Amniotic epithelial cell (primary cell): ENCODE results near the gene TRIM2.

Experiments used
- DNase-seq: peaks from one replicate; pipeline ENCODE4 v3.0.0-alpha.2; 2010; ENCODE audit warnings: low read depth

The TRIM2 gene

GRCh38 chr4:153333874-153334273 lies 129.6 kb downstream of the TRIM2 start:
- DNase-seq, result peak; percentile 24

GRCh38 chr4:153335665-153336064 lies 131.4 kb downstream of the TRIM2 start:
- peak; percentile 69 for DNase-seq

DNA sequence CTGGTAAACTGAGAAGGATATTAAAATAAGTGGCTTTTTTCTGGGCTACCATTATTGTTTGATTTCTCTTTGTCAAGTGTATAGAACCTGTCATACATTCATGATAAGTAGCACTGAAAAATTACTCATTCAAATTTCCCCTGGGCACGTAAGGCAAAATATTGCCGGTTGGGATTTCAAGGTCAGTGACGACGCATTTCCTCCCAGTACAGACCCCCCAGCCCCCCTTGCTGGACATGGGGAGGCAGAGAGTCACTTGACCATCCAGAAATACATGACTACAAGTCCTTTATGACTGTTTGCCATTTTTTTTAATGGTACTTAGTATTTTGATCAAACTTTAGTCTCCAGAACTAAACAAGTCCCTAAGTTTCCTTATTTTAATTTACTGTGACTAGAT lies 133.4 kb downstream of the TRIM2 start:
- peak; percentile 27 for DNase-seq

GRCh38 chr4:153341575-153342090 lies 137.4 kb downstream of the TRIM2 start:
- DNase-seq, result peak; percentile 74

DNA sequence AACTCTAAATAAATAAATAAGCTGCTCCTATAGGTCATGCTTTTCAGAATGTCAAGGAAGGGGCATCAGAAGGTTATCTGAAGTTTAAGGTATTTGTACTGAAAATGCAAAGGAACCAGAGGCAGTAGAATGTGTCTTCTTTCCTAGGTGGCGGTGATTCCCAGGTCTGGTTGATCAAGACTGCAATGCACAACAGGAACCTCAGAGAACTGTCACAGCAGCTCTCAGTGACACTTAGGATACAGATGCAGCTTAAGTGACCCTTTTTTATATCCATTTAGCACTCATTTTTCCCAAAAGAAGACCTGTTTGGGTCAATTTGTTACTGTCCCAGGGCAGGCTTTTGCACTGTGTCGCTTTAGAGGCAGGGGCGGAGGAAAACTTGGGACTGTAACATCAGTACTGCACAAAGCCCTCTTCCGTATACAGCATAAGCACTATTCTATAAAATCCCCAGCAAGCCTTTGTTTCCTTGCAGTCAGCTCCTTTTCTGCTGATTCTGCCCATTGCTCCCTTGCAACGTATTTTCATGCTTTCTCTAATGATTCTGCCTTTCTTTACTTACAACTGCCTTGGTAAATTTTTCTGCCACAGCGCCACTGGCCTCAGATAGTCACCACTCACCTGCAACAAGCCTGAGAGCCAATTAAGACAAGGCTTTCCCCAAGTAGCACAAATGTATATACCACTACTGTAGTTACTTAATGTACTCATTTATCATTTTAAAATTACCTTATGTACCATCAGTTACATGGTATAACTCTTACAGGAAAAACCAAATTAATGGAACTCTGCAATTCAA lies 138.7 kb downstream of the TRIM2 start:
- no peak for DNase-seq

DNA sequence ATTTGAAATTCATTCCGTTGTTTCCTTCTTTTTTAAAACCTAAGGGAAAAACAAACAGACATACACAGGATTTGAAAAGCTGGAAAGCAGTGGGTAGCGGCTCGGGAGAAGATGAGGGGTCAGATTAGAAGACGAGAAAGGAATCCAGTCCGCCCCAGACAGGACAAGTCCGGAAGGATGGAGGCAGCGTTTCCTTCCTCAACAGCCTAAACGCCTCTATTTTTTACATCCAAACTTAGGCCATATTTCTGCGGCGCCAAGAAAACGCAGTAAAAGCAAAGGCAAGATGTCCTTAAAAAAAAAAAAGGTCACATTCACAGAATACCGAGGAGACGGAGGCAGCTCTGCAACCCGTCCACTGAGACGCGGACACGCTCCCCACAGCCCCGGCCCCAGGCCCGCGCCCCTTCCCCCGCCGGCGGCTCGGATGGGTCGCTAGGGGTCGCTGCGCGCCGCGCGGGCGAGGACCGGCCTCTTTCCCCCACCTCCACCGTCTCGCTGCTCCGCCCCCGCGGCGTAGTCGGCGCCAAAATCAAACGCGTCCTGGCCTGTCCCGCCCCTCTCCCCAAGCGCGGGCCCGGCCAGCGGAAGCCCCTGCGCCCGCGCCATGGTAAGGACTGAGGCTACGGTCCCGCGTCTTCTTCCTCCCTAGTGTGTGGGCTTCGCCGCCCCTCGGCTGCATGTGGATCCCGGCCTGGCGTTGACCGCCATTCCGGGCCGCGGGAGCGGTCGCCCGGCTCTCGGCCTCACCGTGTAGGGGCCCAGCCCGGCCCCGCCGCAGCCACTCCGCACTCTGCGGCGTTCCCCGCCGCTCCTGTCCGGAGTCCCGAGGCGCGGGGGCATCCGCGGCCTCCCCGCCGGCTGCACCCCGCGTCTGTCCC lies 140.1 kb downstream of the TRIM2 start, which contains the start of gene MND1:
Gene MND1, plus strand, starts transcription at position 558 of the 881 bp plus-strand sequence. Its CDS starts 50 bp downstream, at position 608.
- DNase-seq, result peak; percentile 61

DNA sequence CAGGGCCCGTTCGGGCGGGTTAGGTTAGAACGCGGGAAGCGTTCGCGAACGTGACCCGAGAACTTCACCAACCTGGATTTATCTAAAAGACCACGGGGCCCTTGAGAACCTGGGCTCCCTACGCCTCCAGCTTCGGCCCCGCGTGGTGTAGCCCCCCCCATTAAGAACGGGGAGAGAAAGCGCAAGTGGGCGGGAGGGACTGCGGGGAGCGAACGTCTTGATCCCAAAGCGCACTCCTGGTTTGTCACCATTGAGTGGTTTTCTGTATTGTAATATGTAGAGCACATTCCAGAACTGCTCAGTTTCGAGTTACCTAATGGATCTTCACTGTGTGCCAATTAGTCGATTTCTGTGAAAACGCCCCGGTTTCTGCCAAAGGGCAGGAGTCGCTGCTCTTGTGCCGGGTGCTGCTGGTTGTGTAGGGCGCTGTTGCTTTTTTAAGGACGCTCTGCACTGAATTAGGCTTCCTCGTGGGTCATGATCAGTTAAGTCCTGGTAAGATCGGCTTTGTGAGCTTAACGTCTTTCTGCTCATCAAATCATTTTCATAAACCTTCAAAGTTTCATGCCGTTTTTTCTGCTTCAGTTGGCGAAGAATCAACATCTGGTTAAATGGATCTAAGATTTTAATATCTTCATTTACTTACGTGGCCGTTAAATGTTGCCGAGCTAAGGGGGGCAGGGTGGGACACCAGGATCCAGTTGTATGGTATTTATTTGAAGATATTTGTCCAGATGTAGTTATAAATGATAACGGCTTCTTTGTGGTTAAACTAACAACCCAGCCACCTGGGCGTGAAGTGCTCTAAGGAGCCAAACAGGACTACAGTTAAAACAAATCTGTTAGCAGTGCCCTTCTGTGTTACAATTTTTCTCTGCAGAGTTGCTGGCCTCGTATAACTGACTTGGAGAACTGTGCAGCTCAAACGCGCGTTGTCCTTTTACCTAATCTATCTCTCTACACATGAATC lies 141.1 kb downstream of the TRIM2 start:
- DNase-seq, result peak; percentile 59

- peak; percentile 32 for DNase-seq
Observed at GRCh38 chr4:153346031-153346430, 141.8 kb downstream of the TRIM2 start.

DNA sequence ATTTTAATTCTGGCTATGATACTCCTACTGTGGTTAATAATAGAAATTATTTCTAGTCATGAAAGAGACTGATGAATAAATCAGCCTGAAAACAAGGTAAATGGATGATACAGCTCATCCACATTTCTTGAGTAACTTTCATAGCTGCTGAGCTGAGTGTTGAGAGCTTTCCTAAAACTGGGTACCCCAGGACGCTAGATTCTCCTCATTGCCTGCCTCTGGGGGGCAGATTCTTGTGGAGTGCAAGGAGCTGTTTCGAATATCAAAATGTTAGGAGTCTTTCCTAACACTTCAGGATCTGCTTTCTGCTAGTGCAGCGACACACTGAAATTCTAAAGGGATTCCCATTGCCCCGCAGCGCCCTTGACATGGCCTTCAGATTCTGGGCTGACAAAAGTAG lies 142.3 kb downstream of the TRIM2 start:
- peak; percentile 39 for DNase-seq

DNA sequence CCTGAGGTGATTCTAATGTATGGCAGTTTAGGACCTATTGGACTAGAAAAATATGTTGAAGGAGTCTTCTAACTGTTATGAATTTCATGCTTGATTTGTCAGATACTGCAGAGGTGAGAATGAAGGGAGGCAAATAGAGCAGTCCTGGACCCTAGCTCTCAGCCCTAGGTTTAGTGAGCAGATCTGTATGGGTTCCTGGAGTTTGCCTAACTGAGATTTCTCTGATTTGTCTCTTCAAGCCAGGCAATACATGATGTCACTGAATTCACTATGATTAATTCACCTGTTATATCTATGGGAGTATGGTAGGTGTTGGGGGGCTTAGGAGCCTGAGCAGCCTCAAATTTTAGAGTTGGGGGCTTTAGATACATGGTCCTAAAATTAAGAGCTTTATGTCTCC lies 142.9 kb downstream of the TRIM2 start:
- no peak for DNase-seq

DNA sequence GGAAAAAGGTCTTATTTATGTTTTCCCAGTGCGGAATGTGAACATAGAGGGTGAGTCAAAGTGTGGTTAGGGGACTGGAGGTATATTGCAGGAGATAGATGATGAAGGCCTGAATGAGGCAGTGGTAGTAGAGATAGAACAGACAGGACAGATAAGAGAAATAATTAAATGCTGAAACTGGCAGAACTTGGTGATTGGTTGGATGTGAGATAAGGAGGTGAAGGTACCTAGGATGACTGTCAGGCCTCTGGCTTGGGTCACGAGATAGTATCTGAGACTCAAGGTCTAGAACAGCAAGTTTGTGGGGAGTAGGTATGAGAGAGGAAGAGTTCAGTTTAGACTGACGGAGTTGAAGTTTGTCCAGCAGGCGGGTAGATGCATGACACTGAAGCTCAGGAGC lies 143.8 kb downstream of the TRIM2 start:
- peak; percentile 98 for DNase-seq

DNA sequence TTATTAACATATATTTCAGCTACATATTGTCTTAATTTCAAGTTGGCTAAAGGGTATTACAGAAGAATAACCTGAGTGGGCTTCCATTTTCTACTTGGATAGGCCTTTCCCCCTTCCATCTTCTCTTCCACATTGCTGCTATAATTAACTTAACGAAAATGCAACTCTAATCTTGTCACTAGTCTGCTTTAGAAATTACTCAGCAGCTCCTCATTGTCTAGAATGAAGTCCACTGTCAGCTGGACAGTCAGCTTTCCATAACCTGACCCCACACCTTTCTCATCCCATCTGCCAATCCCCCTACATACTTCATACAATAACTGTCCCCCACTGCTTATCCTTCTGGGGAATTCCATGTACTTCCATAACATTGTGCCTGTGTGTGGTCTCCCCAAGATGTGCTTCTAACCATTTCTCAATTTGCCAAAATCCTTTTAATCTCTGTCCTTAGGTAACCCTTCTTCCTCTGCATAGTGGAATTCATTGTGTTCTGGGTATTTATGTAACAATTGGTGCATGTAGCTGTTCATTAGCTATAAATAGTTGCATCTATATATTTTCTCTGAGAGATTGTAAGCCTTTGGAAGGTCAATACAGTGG lies 145.1 kb downstream of the TRIM2 start:
- DNase-seq, result peak; percentile 61

DNA sequence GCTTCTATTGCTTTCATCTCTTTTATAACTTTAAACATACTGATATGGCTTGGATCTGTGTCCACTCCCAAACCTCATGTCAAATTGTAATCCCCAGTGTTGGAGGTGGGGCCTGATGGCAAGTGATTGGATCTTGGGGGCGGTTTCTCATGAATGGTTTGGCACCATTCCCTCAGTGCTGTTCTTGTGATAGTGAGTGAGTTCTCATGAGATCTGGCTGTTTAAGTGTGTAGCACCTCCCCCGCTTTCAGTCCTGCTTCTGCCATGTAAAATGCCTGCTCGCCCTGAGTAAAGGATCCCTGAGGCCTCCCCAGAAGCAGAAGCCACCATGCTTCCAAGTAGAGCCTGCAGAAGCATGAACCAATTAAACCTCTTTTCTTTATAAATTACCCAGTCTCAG lies 157.9 kb downstream of the TRIM2 start:
- peak; percentile 85 for DNase-seq

- peak; percentile 68 for DNase-seq
Observed at GRCh38 chr4:153364061-153364460, 159.8 kb downstream of the TRIM2 start.

GRCh38 chr4:153365003-153365402 lies 160.8 kb downstream of the TRIM2 start:
- DNase-seq, result no peak

DNA sequence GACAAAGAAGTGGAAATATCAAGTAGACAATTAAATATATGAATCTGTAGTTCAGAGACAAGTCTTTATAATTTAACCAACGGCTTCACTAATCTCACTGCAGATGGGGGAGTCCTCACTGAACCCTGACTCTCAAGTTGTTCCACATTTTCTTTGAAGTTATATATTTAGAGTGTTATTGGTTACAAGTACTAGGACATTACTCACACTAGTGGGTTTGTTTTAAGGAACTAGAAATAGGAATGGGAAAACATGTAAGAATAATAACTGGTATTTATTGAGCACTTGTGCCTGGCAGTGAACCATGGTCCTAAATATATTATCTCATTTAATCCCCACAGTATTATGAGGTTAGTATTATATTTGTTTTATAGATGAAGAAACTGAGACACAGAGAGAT lies 162.2 kb downstream of the TRIM2 start:
- no peak for DNase-seq

- no peak for DNase-seq
Observed at GRCh38 chr4:153367092-153367491, 162.8 kb downstream of the TRIM2 start.

DNA sequence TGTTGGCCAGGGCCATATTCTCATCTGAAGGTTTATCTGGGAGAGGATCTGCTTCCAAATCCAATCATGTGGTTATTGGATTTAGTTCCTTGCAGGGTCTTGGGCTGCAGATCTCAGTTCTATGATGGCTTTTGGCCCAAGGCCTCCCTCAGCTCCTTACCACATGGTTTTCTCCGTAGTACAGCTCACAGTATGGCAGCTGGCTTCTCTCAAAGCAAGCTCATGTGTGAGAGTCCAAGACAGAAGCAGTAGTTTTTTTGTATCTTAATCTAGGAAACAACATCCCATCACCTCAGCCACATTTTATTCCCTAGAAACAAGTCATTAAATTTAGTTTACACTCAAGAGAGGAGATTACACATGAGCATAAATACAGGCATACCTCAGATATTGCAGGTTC lies 164.8 kb downstream of the TRIM2 start:
- no peak for DNase-seq

DNA sequence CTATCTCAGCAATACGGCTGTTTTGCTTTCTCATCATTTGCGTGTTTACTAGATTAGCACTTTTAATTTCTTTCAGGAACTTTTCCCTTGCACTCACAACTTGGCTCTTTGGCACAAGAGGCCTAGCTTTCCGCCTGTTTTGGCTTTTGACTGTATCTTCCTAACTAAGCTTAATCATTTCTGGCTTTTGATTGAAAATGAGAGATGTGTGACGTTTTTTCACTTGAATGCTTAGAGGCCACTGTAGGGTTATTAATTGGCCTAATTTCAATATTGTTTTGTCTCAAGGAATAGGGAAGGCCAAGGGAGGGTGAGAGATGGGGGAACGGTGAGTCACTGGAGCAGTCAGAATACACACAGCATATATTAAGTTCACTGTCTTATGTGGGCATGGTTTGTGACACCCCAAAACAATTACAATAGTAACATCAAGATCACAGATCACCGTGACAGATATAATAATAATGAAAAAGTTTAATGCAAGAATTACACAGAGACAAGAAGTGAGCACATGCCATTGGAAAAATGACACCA lies 167.5 kb downstream of the TRIM2 start:
- DNase-seq, result no peak

DNA sequence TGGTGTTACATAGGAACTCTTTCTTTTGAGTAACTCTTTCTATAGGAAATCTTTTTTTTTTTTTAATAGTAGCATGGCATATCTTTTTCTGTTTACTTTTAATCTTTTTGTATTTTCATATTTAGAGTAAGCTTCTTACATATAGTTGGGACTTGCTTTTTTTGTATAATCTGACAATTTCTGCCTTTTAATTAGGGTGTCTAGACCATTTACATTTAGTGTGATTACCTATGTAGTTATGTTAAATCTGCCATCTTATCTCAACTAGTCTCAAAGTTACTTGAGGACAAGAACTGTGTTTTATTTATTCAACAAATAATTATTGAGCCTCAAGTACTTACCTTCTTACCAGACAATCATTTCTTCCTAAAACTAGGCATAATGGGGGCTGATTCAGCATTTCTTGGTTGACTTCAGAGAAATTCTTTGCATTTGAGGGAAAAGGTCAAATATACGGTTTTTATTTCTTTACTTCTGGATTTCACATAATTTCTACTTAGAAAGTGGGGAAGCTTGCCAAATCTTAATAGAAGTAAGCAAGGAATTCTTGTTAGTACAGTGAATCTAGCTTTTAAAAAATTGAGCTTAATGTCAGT lies 168.8 kb downstream of the TRIM2 start:
- DNase-seq, result no peak
